K562 (cell line): ENCODE results near the gene COMMD10. TPM values are rescaled to one million over a fixed set of nuclear protein-coding genes. Genes with fewer than 3 reads are reported as not detected.
A peak's percentile ranks its signal among the peaks of the same experiment; 100 is the strongest.

Experiments used
- ATAC-seq: fragments of 200-7000 bp; cut with Tn5 transposase; 3 replicates; pipeline ENCODE4 v1.9.1; 2020; ENCODE audit warnings: moderate library complexity
- BruUV-seq: library from RNA; stranded (reverse); fragments of 400-500 nt; replicated peaks from 2 replicates; lab custom pipeline; 2021; lab: Mats Ljungman, UMichigan
- CTCF ChIA-PET: fragments of 300-600 bp; formaldehyde crosslinking; extraction: SDS; loops from one replicate; lab custom pipeline; 2021; ENCODE audit warnings: low intra/inter-chr PET ratio; lab: Yijun Ruan, JAX
- POLR2A ChIA-PET: fragments of 300-600, 350-650 bp; sonication (Branson Sonifier 250); formaldehyde crosslinking; extraction: SDS; loops from one replicate; lab custom pipeline; 2021; ENCODE audit warnings: antibody characterized with exemption, inconsistent platforms; lab: Yijun Ruan, JAX
- DNase-seq, 4 experiments: peaks; one replicate each; pipeline versions ENCODE4 v3.0.0 to v3.0.0-alpha.2; 2011 to 2018; ENCODE audit warnings: low spot score in 3 of 4, mixed read lengths in 3 of 4; ENCODE audit errors: extremely low read depth in 1 of 4
- FAIRE-seq: peaks from 2 replicates; lab custom pipeline; 2011; peaks lifted over from hg19 to GRCh38; lab: Jason Lieb, UNC
- H2AFZ ChIP-seq: 2 replicates; pipeline ENCODE4 v1.6.0; 2011; ENCODE audit warnings: low read depth, low read length, control low read depth, inconsistent platforms
- H3K27ac ChIP-seq: fragments of 200-600 bp; 3 replicates; pipeline ENCODE4 v1.8.0; 2011; ENCODE audit warnings: low read depth, mild to moderate bottlenecking, control low read depth, inconsistent platforms, low read length, moderate library complexity, mixed read lengths; ENCODE audit errors: extremely low read depth
- H3K27me3 ChIP-seq, 2 experiments: fragments of 300-600 bp in 1 of 2; 2 replicates in 1 of 2; 3 replicates in 1 of 2; pipeline versions ENCODE4 v1.6.0 to v1.8.0; 2011; ENCODE audit warnings: inconsistent platforms in 2 of 2, low read length in 2 of 2, mild to moderate bottlenecking in 1 of 2, mixed read lengths in 1 of 2, moderate library complexity in 1 of 2; ENCODE audit not compliant: control insufficient read depth in 2 of 2, insufficient read depth in 2 of 2
- H3K36me3 ChIP-seq: fragments of 300-600 bp; 3 replicates; pipeline ENCODE4 v1.8.0; 2011; ENCODE audit warnings: mild to moderate bottlenecking, low read length, inconsistent platforms; ENCODE audit not compliant: control insufficient read depth, insufficient read depth
- H3K4me1 ChIP-seq, 2 experiments: fragments of 200-600 bp in 1 of 2; replicated peaks in 1 of 2; 2 replicates in 1 of 2; 3 replicates in 1 of 2; pipeline versions ENCODE4 v1.5.1 to v1.8.0; 2011; ENCODE audit warnings: inconsistent platforms in 2 of 2, low read length in 2 of 2, mild to moderate bottlenecking in 1 of 2, mixed read lengths in 1 of 2, moderate library complexity in 1 of 2; ENCODE audit not compliant: control insufficient read depth in 2 of 2, insufficient read depth in 2 of 2
- H3K4me2 ChIP-seq: 2 replicates; pipeline ENCODE4 v1.6.1; 2011; ENCODE audit warnings: low read length, control low read depth, inconsistent platforms, mixed read lengths; ENCODE audit not compliant: insufficient read depth
- H3K4me3 ChIP-seq: fragments of 200-600 bp; sonication (generic), shearing (Covaris generic); 2 replicates; pipeline ENCODE4 v1.5.1; 2016; ENCODE audit warnings: control low read depth, inconsistent platforms
- H3K79me2 ChIP-seq: fragments of 200-600 bp; 3 replicates; pipeline ENCODE4 v1.8.0; 2011; ENCODE audit warnings: low read length, inconsistent platforms; ENCODE audit not compliant: control insufficient read depth, insufficient read depth
- H3K9ac ChIP-seq, 2 experiments: 2 replicates each; pipeline versions ENCODE4 v1.6.0 to v1.6.1; 2011; ENCODE audit warnings: low read depth in 2 of 2, low read length in 2 of 2, control low read depth in 1 of 2, inconsistent platforms in 1 of 2, mild to moderate bottlenecking in 1 of 2, mixed read lengths in 1 of 2; ENCODE audit not compliant: insufficient read depth in 1 of 2
- H3K9me1 ChIP-seq: one replicate; pipeline ENCODE4 v1.6.0; 2011; ENCODE audit warnings: inconsistent platforms, mild to moderate bottlenecking, low read length, moderate library complexity; ENCODE audit not compliant: control insufficient read depth, insufficient read depth
- H3K9me3 ChIP-seq: replicated peaks from 2 replicates; pipeline ENCODE4 v1.5.1; 2011; ENCODE audit warnings: low read depth, low read length, inconsistent platforms; ENCODE audit not compliant: control insufficient read depth, insufficient read depth
- H4K20me1 ChIP-seq: replicated peaks from 2 replicates; pipeline ENCODE4 v1.6.1; 2011; ENCODE audit warnings: low read length, inconsistent platforms, mixed read lengths; ENCODE audit not compliant: control insufficient read depth, insufficient read depth
- ATF1 ChIP-seq, 2 experiments: fragments of 450-650 bp in 1 of 2; IDR thresholded peaks; 2 replicates each; pipeline ENCODE4 v1.6.1; 2016; ENCODE audit warnings: missing compliant biosample characterization in 1 of 2, missing genetic modification characterization in 1 of 2
- CCNT2 ChIP-seq: IDR thresholded peaks from 2 replicates; pipeline ENCODE4 v1.6.1; 2011; ENCODE audit warnings: borderline replicate concordance, low read depth, mild to moderate bottlenecking, moderate library complexity, mixed read lengths, low read length; ENCODE audit not compliant: insufficient read length; ENCODE audit errors: extremely low read depth
- CEBPG ChIP-seq, 3 experiments: fragments of 200-800 bp in 1 of 3; sonication (Bioruptor generic) in 1 of 3; sonication (generic) in 1 of 3; formaldehyde crosslinking in 1 of 3; IDR thresholded peaks in 2 of 3; conservative IDR thresholded peaks in 1 of 3; 2 replicates each; pipeline versions ENCODE4 v1.6.1 to v1.8.0; 2016 to 2022; ENCODE audit warnings: missing compliant biosample characterization in 2 of 3, missing genetic modification characterization in 2 of 3, mild to moderate bottlenecking in 1 of 3, missing genetic modification reagents in 1 of 3
- CHD1 ChIP-seq: fragments of 200-600 bp; sonication (generic); IDR thresholded peaks from one replicate; pipeline ENCODE4 v1.6.1; 2012; ENCODE audit warnings: mild to moderate bottlenecking, moderate library complexity, low read length, inconsistent platforms
- EHMT2 ChIP-seq: fragments of 450-650 bp; IDR thresholded peaks from 2 replicates; pipeline ENCODE4 v1.6.1; 2018; ENCODE audit warnings: antibody characterized with exemption
- JUN ChIP-seq, 2 experiments: sonication (generic) in 1 of 2; formaldehyde crosslinking in 1 of 2; IDR thresholded peaks; 2 replicates each; pipeline versions ENCODE4 v1.6.1 to v1.8.0; 2012 to 2022; ENCODE audit warnings: borderline replicate concordance in 2 of 2, mild to moderate bottlenecking in 2 of 2, improper control_type of control experiment in 1 of 2, low read depth in 1 of 2, low read length in 1 of 2, missing genetic modification reagents in 1 of 2
- POLR2G ChIP-seq: fragments of 200-400 bp; formaldehyde crosslinking; IDR thresholded peaks from 2 replicates; pipeline ENCODE4 v1.6.1; 2017; ENCODE audit warnings: low read depth, mild to moderate bottlenecking, antibody characterized with exemption, low read length, moderate library complexity
- RBM22 ChIP-seq: fragments of 200-400 bp; formaldehyde crosslinking; IDR thresholded peaks from 2 replicates; pipeline ENCODE4 v1.6.1; 2018; ENCODE audit warnings: low read length, low read depth; ENCODE audit not compliant: poor library complexity, severe bottlenecking
- SP2 ChIP-seq: IDR thresholded peaks from 2 replicates; pipeline ENCODE4 v1.6.1; 2011; ENCODE audit warnings: mild to moderate bottlenecking, low read depth, low read length, moderate library complexity; ENCODE audit not compliant: poor library complexity, severe bottlenecking; ENCODE audit errors: extremely low read depth
- SPI1 ChIP-seq: IDR thresholded peaks from 2 replicates; pipeline ENCODE4 v1.6.1; 2011; ENCODE audit warnings: low read depth, low read length, control low read depth, borderline replicate concordance
- SREBF1 ChIP-seq: fragments of 150-350 bp; IDR thresholded peaks from 2 replicates; pipeline ENCODE4 v1.6.1; 2014; ENCODE audit warnings: antibody characterized with exemption, low read depth, low read length, borderline replicate concordance
- TCF15 ChIP-seq: fragments of 250-450 bp; sonication (Bioruptor Pico); IDR thresholded peaks from 2 replicates; pipeline ENCODE4 v1.8.0; 2022; ENCODE audit warnings: moderate library complexity, mild to moderate bottlenecking, inconsistent platforms
- ZEB2 ChIP-seq: fragments of 450-650 bp; IDR thresholded peaks from 2 replicates; pipeline ENCODE4 v1.6.1; 2016
- WGBS: fragments of 100-300 bp; shearing (Covaris generic); methylation state at CpG from one replicate; pipeline ENCODE4 v1.1.6; 2016; ENCODE audit warnings: low coverage, mixed read lengths; ENCODE audit not compliant: insufficient coverage; ENCODE audit errors: missing lambda C conversion rate; 5-methylcytosine and 5-hydroxymethylcytosine counted together
- in situ Hi-C: fragments of 300-500 bp; cut with MboI; formaldehyde crosslinking; loops from 4 replicates; pipeline ENCODE4 v1.15.0; 2018; ENCODE audit warnings: inconsistent platforms, mixed read lengths
- intact Hi-C: fragments of 100-400 bp; cut with micrococcal nuclease; formaldehyde crosslinking; loops from 2 replicates; pipeline ENCODE4 v1.14.2; 2022
- polyA plus RNA-seq, 8 experiments: library from polyadenylated mRNA; depleted of rRNA in 4 of 8; stranded (reverse) in 5 of 8; unstranded in 3 of 8; fragments of >200 nt; fragmentation: Nextera tagmentation in 2 of 8; fragmentation: Illumina TruSeq in 1 of 8; extraction: Ambion mirVana in 2 of 8; extraction: Trizol in 1 of 8; gene quantifications; 2 replicates each; pipeline versions ENCODE4 v1.2.1 to v1.2.3, GENCODE V29; 2011 to 2014; ENCODE audit warnings: inconsistent platforms in 1 of 8, missing spikeins in 1 of 8
- total RNA-seq, 7 experiments: library from RNA; depleted of rRNA in 6 of 7; stranded (reverse); fragments of >200 nt in 6 of 7; fragmentation: Illumina TruSeq in 2 of 7; extraction: Trizol in 2 of 7; gene quantifications; 2 replicates each; pipeline versions ENCODE4 v1.2.1 to v1.2.3, GENCODE V29; 2011 to 2021; ENCODE audit warnings: low replicate concordance in 1 of 7

Gene COMMD10
- total and polyA plus RNA-seq, 9 of the 15 experiments (the other 6 are each of a cell fraction or from before 2014, with no cell fraction given), result 17.9 to 101 (median 28.0) TPM

- ATAC-seq, result no peak
- H3K4me2 ChIP-seq, result no peak overlapping the region
- no peak overlapping the region for H3K9ac ChIP-seq
- in situ Hi-C loops (no loop called here), intact Hi-C loops (loop anchor here (10.0 kb wide), 1 partner anchor 204 kb away; no protein-coding TSS in a partner anchor)
- no peaks in the 10 kb centered on the region for H3K9me1 ChIP-seq
- no peak overlapping the region for H3K27ac ChIP-seq
- TF ChIP-seq RBM22 (no peak), SPI1 (0 out of 2 replicates have a peak, but pooled peaks have one; percentile 10)
- TF ChIP-seq, all 486 proteins: peak for 1
- WGBS, result 5% methylated on average over 3 of the region's 3 CpGs
- Histone ChIP-seq H3K4me3 (no peak overlapping the region), H3K36me3 (no peaks in the 10 kb centered on the region), H3K4me1 (no peaks in the 10 kb centered on the region), H3K9me3 (no peaks in the 10 kb centered on the region), H3K27me3 (peaks cover 0 to 8% of the 10 kb centered on the region in 2 experiments; a peak in 3 of 5 replicates), H2AFZ (no peak overlapping the region), H4K20me1 (no peaks in the 10 kb centered on the region), H3K79me2 (no peaks in the 10 kb centered on the region)
- CTCF ChIA-PET, result no interaction called here
- BruUV-seq, result no TSS peak
- DNase-seq (no peak), FAIRE-seq (no peak)
- POLR2A ChIA-PET, result interaction anchor here (0.7 kb wide), 1 partner anchor 47 kb away, joined by 3 read pairs; no protein-coding TSS in a partner anchor
These were observed 46.0 kb upstream of the COMMD10 start for GRCh38 chr5:116038817-116039216.

GRCh38 chr5:116042375-116042774 is 42.5 kb upstream of the COMMD10 start:
- no TSS peak for BruUV-seq
- Histone ChIP-seq H3K27me3 (peaks cover 0 to 8% of the 10 kb centered on the region in 2 experiments; a peak in 4 of 5 replicates), H3K4me1 (no peaks in the 10 kb centered on the region), H3K27ac (no peak overlapping the region), H3K36me3 (no peaks in the 10 kb centered on the region), H3K9me3 (no peaks in the 10 kb centered on the region), H3K9ac (no peak overlapping the region), H3K9me1 (no peaks in the 10 kb centered on the region), H3K79me2 (no peaks in the 10 kb centered on the region), H3K4me2 (no peak overlapping the region), H4K20me1 (no peaks in the 10 kb centered on the region), H2AFZ (no peak overlapping the region), H3K4me3 (no peak overlapping the region)
- in situ Hi-C loops (no loop called here), intact Hi-C loops (no loop called here)
- DNase-seq, result no peak
- ChIA-PET CTCF (no interaction called here), POLR2A (interaction anchor here (0.6 to 0.9 kb wide), 2 partner anchors 9 to 417 kb away, joined by 3 read pairs; partner anchors contain the start of gene TMED7)
- ATAC-seq, result no peak
- FAIRE-seq, result no peak
- TF ChIP-seq SREBF1 (no peak), CEBPG (CRISPR knock-in tag; IDR thresholded peaks at IDR 0.05) (no peak), CEBPG (tag; conservative IDR thresholded peaks at IDR 0.05 in 1 of 2, IDR thresholded peaks at IDR 0.05 in 1 of 2) (no peak), SP2 (no peak), ZEB2 (no peak), TCF15 (no peak), ATF1 (CRISPR knock-in tag; IDR thresholded peaks at IDR 0.05) (no peak), ATF1 (tag; IDR thresholded peaks at IDR 0.05) (no peak), EHMT2 (no peak), CHD1 (no peak), JUN (IDR thresholded peaks at IDR 0.05; ENCODE audit: borderline replicate concordance, low read depth, low read length) (no peak), JUN (CRISPR knock-in tag; IDR thresholded peaks at IDR 0.05; ENCODE audit: borderline replicate concordance) (no peak), CCNT2 (no peak), POLR2G (no peak)
